H1 (cell line): Measurements from ENCODE around the gene WNT3A. TPM values are rescaled to one million over a fixed set of nuclear protein-coding genes. Genes with fewer than 3 reads are reported as not detected.

Source experiments
- CTCF ChIA-PET: fragments of 300-600 bp; sonication (Branson Sonifier 250); formaldehyde crosslinking; loops from one replicate; lab custom pipeline; 2021; ENCODE audit not compliant: partially characterized antibody; lab: Charles Lee
- POLR2A ChIA-PET: fragments of 300-600 bp; sonication (Branson Sonifier 250); formaldehyde crosslinking; loops from one replicate; lab custom pipeline; 2021; ENCODE audit warnings: inconsistent platforms; ENCODE audit not compliant: partially characterized antibody; lab: Charles Lee
- DNase-seq, 2 experiments: peaks; one replicate each; pipeline versions ENCODE4 v3.0.0 to v3.0.0-alpha.2; 2010 to 2022; ENCODE audit warnings: low spot score in 2 of 2, low read depth in 1 of 2, mixed read lengths in 1 of 2
- FAIRE-seq: peaks from 2 replicates; lab custom pipeline; 2011; peaks lifted over from hg19 to GRCh38; lab: Jason Lieb, UNC
- H2AFZ ChIP-seq: 2 replicates; pipeline ENCODE4 v1.8.1; 2012; ENCODE audit warnings: low read length, inconsistent platforms
- H2AK5ac ChIP-seq: 2 replicates; pipeline ENCODE4 v1.6.1; 2013; ENCODE audit warnings: low read depth, low read length
- H2BK120ac ChIP-seq: replicated peaks from 2 replicates; pipeline ENCODE3; 2013; ENCODE audit warnings: low read depth, low read length, inconsistent platforms
- H2BK12ac ChIP-seq: 2 replicates; pipeline ENCODE4 v1.6.1; 2013; ENCODE audit warnings: low read depth, low read length
- H2BK15ac ChIP-seq: 2 replicates; pipeline ENCODE4 v1.6.1; 2013; ENCODE audit warnings: low read length
- H2BK20ac ChIP-seq: 2 replicates; pipeline ENCODE4 v1.6.1; 2013; ENCODE audit warnings: low read length
- H2BK5ac ChIP-seq: 2 replicates; pipeline ENCODE4 v1.6.1; 2013; ENCODE audit warnings: low read depth, low read length
- H3K14ac ChIP-seq: 2 replicates; pipeline ENCODE4 v1.6.1; 2013; ENCODE audit warnings: inconsistent platforms; ENCODE audit not compliant: insufficient read length
- H3K18ac ChIP-seq: 2 replicates; pipeline ENCODE4 v1.6.1; 2013; ENCODE audit warnings: low read length; ENCODE audit errors: extremely low read depth
- H3K23ac ChIP-seq: 2 replicates; pipeline ENCODE4 v1.6.1; 2013; ENCODE audit warnings: inconsistent platforms; ENCODE audit not compliant: insufficient read length
- H3K23me2 ChIP-seq: 2 replicates; pipeline ENCODE4 v1.6.1; 2013; ENCODE audit warnings: low read depth, low read length
- H3K27ac ChIP-seq: 2 replicates; pipeline ENCODE4 v1.6.1; 2011; ENCODE audit warnings: low read depth, low read length, inconsistent platforms
- H3K27me3 ChIP-seq, 4 experiments: replicated peaks in 1 of 4; 1 replicate in 1 of 4; 2 replicates in 3 of 4; pipeline versions ENCODE4 v1.6.1 to v1.8.1; 2011 to 2013; ENCODE audit warnings: low read length in 3 of 4, mild to moderate bottlenecking in 3 of 4, inconsistent platforms in 2 of 4, mixed read lengths in 2 of 4, moderate library complexity in 1 of 4; ENCODE audit not compliant: control insufficient read depth in 3 of 4, insufficient read depth in 3 of 4; ENCODE audit errors: extremely low read depth in 1 of 4
- H3K36me3 ChIP-seq, 4 experiments: 2 replicates each; pipeline versions ENCODE4 v1.6.1 to v1.8.1; 2011 to 2013; ENCODE audit warnings: mild to moderate bottlenecking in 4 of 4, low read length in 3 of 4, moderate library complexity in 2 of 4, control low read depth in 1 of 4, inconsistent platforms in 1 of 4; ENCODE audit not compliant: insufficient read depth in 4 of 4, control insufficient read depth in 2 of 4
- H3K4ac ChIP-seq: replicated peaks from 2 replicates; pipeline ENCODE3; 2013; ENCODE audit warnings: low read length, low read depth, mixed read lengths, inconsistent platforms; ENCODE audit not compliant: insufficient read length
- H3K4me1 ChIP-seq, 4 experiments: replicated peaks in 1 of 4; 1 replicate in 1 of 4; 2 replicates in 3 of 4; pipeline versions ENCODE4 v1.6.1 to v1.8.1; 2011 to 2013; ENCODE audit warnings: low read length in 3 of 4, inconsistent platforms in 2 of 4, mixed read lengths in 1 of 4; ENCODE audit not compliant: insufficient read depth in 4 of 4, control insufficient read depth in 3 of 4
- H3K4me2 ChIP-seq, 2 experiments: 2 replicates each; pipeline versions ENCODE4 v1.6.1 to v1.8.1; 2011 to 2013; ENCODE audit warnings: low read depth in 2 of 2, low read length in 2 of 2, control low read depth in 1 of 2, inconsistent platforms in 1 of 2, mild to moderate bottlenecking in 1 of 2; ENCODE audit not compliant: insufficient read depth in 1 of 2
- H3K4me3 ChIP-seq, 4 experiments: fragments of 200-600, 300-600 bp in 1 of 4; sonication (generic), shearing (Covaris generic), sonication (Bioruptor Twin) in 1 of 4; 2 replicates each; pipeline versions ENCODE4 v1.5.1 to v1.8.1; 2011 to 2016; ENCODE audit warnings: low read length in 4 of 4, low read depth in 3 of 4, control low read depth in 2 of 4, inconsistent platforms in 2 of 4, mild to moderate bottlenecking in 2 of 4, mixed read lengths in 1 of 4, moderate library complexity in 1 of 4; ENCODE audit not compliant: insufficient read depth in 2 of 4; ENCODE audit errors: extremely low read depth in 1 of 4
- H3K56ac ChIP-seq: replicated peaks from 2 replicates; pipeline ENCODE3; 2013; ENCODE audit warnings: low read depth, mild to moderate bottlenecking, mixed read lengths, low read length, inconsistent platforms; ENCODE audit not compliant: insufficient read length
- H3K79me1 ChIP-seq: 2 replicates; pipeline ENCODE4 v1.6.1; 2013; ENCODE audit warnings: low read depth, low read length, control low read depth
- H3K79me2 ChIP-seq, 2 experiments: 2 replicates each; pipeline versions ENCODE4 v1.6.1 to v1.8.1; 2012 to 2013; ENCODE audit warnings: low read length in 2 of 2, mild to moderate bottlenecking in 2 of 2, inconsistent platforms in 1 of 2; ENCODE audit not compliant: insufficient read depth in 2 of 2, control insufficient read depth in 1 of 2
- H3K9ac ChIP-seq, 4 experiments: replicated peaks in 1 of 4; 1 replicate in 1 of 4; 2 replicates in 3 of 4; pipeline versions ENCODE4 v1.6.1 to v1.8.1; 2011 to 2013; ENCODE audit warnings: low read depth in 3 of 4, low read length in 3 of 4, control low read depth in 2 of 4, mild to moderate bottlenecking in 2 of 4, moderate library complexity in 2 of 4, inconsistent platforms in 1 of 4; ENCODE audit errors: extremely low read depth in 1 of 4
- H3K9me3 ChIP-seq, 2 experiments: 2 replicates each; pipeline versions ENCODE4 v1.6.1 to v1.8.1; 2012 to 2013; ENCODE audit warnings: mild to moderate bottlenecking in 2 of 2, moderate library complexity in 2 of 2, control low read depth in 1 of 2, inconsistent platforms in 1 of 2, low read depth in 1 of 2, low read length in 1 of 2, mixed read lengths in 1 of 2; ENCODE audit not compliant: insufficient read depth in 2 of 2
- H4K20me1 ChIP-seq, 2 experiments: replicated peaks in 1 of 2; 2 replicates each; pipeline versions ENCODE3 to v1.8.1; 2011 to 2013; ENCODE audit warnings: inconsistent platforms in 2 of 2, low read length in 2 of 2, mild to moderate bottlenecking in 1 of 2; ENCODE audit not compliant: insufficient read depth in 2 of 2, control insufficient read depth in 1 of 2
- H4K5ac ChIP-seq: 2 replicates; pipeline ENCODE4 v1.6.1; 2013; ENCODE audit warnings: low read length, low read depth, mixed read lengths, inconsistent platforms; ENCODE audit not compliant: insufficient read length
- H4K8ac ChIP-seq: 2 replicates; pipeline ENCODE4 v1.8.0; 2013; ENCODE audit warnings: mild to moderate bottlenecking, moderate library complexity, low read length, inconsistent platforms; ENCODE audit not compliant: insufficient read depth; ENCODE audit errors: extremely low read depth
- H4K91ac ChIP-seq: replicated peaks from 2 replicates; pipeline ENCODE3; 2013; ENCODE audit warnings: low read length, mixed read lengths, inconsistent platforms; ENCODE audit not compliant: insufficient read length
- EZH2 ChIP-seq: fragments of 200-600 bp; sonication (generic); IDR thresholded peaks from 2 replicates; pipeline ENCODE4 v1.7.1; 2012; ENCODE audit warnings: low read depth, mild to moderate bottlenecking, moderate library complexity, low read length, inconsistent platforms; ENCODE audit not compliant: severe bottlenecking
- SUZ12 ChIP-seq: fragments of 200-600 bp; sonication (generic); IDR thresholded peaks from 2 replicates; pipeline ENCODE4 v1.6.1; 2012; ENCODE audit warnings: mild to moderate bottlenecking, inconsistent platforms, low read length, moderate library complexity, mixed read lengths
- USF2 ChIP-seq: IDR thresholded peaks from 2 replicates; pipeline ENCODE4 v1.6.1; 2011; ENCODE audit warnings: low read length, improper control_type of control experiment
- WGBS, 2 experiments: shearing (Covaris generic) in 1 of 2; methylation state at CpG; one replicate each; pipeline versions ENCODE4 v1.1.6 to v1.1.7; 2013 to 2015; ENCODE audit warnings: low lambda C conversion rate in 2 of 2, mixed read lengths in 2 of 2, inconsistent platforms in 1 of 2, low coverage in 1 of 2, missing lambda C conversion rate in 1 of 2; ENCODE audit not compliant: insufficient replicate concordance in 2 of 2, insufficient coverage in 1 of 2, insufficient read length in 1 of 2; ENCODE audit errors: extremely low coverage in 1 of 2, missing lambda C conversion rate in 1 of 2; 5-methylcytosine and 5-hydroxymethylcytosine counted together
- polyA plus RNA-seq, 7 experiments: library from polyadenylated mRNA; depleted of rRNA in 3 of 7; stranded (reverse) in 5 of 7; unstranded in 2 of 7; fragments of >200 nt in 5 of 7; fragments of 200-250 nt in 2 of 7; gene quantifications; 1 replicate in 5 of 7; 2 replicates in 1 of 7; 4 replicates in 1 of 7; pipeline versions ENCODE4 v1.2.1 to v1.2.3, GENCODE V29; 2011 to 2013; ENCODE audit warnings: missing spikeins in 2 of 7, mixed read lengths in 2 of 7
- total RNA-seq: library from RNA; stranded (reverse); fragmentation: NEBNext Ultra II Directional; extraction: Animal tissue kit (Norgen Biotek cat#: 25700); gene quantifications from 2 replicates; pipeline ENCODE4 v1.2.1, GENCODE V29; 2021

The WNT3A gene
- total and polyA plus RNA-seq, 2 of the 8 experiments (the other 6 are each of a cell fraction or from before 2014, with no cell fraction given), result 0.08 to 0.19 TPM

DNA sequence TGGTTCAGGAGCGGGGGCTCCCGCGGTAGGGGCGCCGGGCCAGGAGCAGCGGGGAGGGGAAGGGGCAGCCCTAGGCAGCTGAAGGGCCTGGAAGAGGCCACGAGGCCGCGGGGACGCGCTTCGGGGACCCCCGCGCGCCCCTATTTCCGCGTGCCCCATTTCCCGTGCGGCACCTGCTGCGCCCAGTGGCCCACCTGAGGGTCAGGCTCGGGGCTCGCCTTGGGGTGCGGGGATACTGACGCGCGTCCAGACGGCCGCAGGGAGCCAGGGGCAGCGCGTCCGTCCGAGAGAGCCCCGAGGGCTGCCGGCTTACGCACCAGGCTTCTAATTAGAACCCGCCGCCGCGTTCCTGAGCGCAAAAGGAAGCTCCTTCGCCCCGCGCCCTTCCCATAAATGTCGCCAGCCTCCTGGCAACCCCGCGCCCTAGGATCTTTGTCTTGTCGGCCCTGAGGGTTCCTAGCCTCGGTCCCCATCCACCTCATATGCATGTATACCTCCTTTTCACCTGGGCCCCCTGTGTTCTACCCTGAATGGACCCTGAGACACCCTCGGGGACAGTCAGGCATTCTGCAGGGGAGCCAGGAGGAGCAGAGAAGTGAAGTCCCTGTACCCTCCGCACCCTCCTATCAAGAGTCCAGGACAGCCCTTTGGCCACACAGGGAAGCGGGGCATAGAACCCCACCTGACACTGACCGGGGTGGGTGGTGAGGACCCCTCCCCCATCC lies 1.8 kb downstream of the WNT3A start:
- H3K4me1 ChIP-seq, result peaks cover 0 to 43% (median 22%) of the 10 kb centered on the region in 4 experiments; a peak in 6 of 7 replicates
- no peak overlapping the region for H3K23ac ChIP-seq
- peak; percentile 50 for TF ChIP-seq EZH2
- no peak for TF ChIP-seq USF2
- TF ChIP-seq SUZ12, result peak; percentile 41
- TF ChIP-seq, all 59 proteins: peak for 2
- Histone ChIP-seq H3K4me2 (peak overlapping the region; percentile 47 to 73), H4K20me1 (peaks cover 16 to 17% of the 10 kb centered on the region in 2 experiments), H3K79me1 (no peaks in the 10 kb centered on the region), H3K27ac (no peak overlapping the region), H2BK12ac (no peak overlapping the region), H3K9ac (no peak overlapping the region), H3K4me3 (peak overlapping the region in 3 of 4 experiments; percentile 1 to 58 (median 14); a peak in 4 of 8 replicates), H2BK20ac (no peak overlapping the region), H3K23me2 (peaks cover 10% of the 10 kb centered on the region; the same call in 1 of the 2 replicates), H4K91ac (no peak overlapping the region), H2AFZ (no peak overlapping the region), H3K79me2 (no peaks in the 10 kb centered on the region), H4K8ac (peak overlapping the region; percentile 45), H3K9me3 (no peaks in the 10 kb centered on the region), H3K56ac (no peak overlapping the region), H3K18ac (no peak overlapping the region), H2AK5ac (no peak overlapping the region), H2BK15ac (no peak overlapping the region), H4K5ac (no peak overlapping the region), H3K4ac (no peak overlapping the region), H3K14ac (no peak overlapping the region), H2BK5ac (no peak overlapping the region), H3K27me3 (peaks cover 68 to 98% (median 91%) of the 10 kb centered on the region in 4 experiments), H2BK120ac (no peak overlapping the region), H3K36me3 (peaks cover 0 to 6% (median 0%) of the 10 kb centered on the region in 4 experiments; a peak in 1 of 8 replicates)
- 9% methylated on average over 31 of the region's 52 CpGs; no CpG with 5 or more reads in 1 of the 2 experiments for WGBS, 2 experiments
- DNase-seq, result no peak
- FAIRE-seq, result no peak
- CTCF ChIA-PET, result interaction anchor here (0.7 to 1.0 kb wide), 2 partner anchors 65 to 464 kb away, joined by 3 to 4 read pairs; no protein-coding TSS in a partner anchor
- POLR2A ChIA-PET, result no interaction called here
